NCI-H446 (cell line): Measurements from ENCODE around the gene TMEM74B.
"Not testable (repeated sequence)": the region's sequence is repeated elsewhere in the genome, so short reads cannot be mapped to it uniquely, and the experiment has no call there.

Experiments used
- DNase-seq, 2 experiments: peaks; one replicate each; lab custom pipeline; 2025; lab: John Stamatoyannopoulos, UW

The TMEM74B gene

GRCh38 chr20:1178623-1179022 lies 6.2 kb downstream of the TMEM74B start:
- no peak for DNase-seq

DNA sequence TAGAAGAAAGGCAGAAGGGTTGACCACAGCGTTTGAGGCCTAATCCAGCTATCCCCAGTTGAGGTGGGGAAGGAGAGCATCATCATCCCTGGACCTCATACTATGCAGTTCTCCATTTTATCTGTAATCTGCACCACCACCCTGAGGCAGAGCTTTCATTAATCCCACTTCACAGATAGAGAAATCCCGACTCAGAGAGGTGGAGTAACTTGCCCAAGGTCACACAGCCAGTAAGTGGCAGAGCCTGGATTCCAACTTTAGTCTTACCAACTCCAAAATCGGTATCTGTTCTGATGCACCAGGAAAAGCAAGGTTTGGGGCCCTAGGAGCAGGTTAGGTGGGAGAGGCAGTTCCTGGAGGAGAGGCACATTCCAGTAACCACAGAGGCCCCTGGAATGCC lies 6.7 kb downstream of the TMEM74B start:
- DNase-seq, result no peak

DNA sequence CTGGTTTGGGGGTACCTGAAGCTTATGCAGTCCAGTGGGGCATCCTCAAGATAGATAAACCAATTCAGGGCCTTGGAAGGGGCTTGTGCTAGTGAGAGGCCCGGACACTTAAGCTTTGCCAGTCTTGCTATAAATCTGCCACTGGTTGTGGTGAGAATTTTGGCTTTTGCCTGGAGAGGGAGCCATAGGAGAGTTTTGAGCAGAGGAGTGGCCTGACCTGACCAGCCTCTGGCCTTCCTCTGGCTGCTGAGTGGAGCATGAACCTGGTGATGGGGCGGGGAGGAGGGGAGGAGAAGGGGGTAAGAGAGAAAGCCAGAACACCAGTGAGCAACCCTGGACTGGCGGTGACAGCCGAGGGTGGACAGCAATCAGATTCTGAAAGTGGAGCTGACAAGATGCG lies 7.1 kb downstream of the TMEM74B start:
- DNase-seq, result no peak

GRCh38 chr20:1174787-1175186 lies 10.0 kb downstream of the TMEM74B start:
- no peak for DNase-seq

GRCh38 chr20:1173698-1174097 lies 11.1 kb downstream of the TMEM74B start:
- no peak for DNase-seq

- no peak for DNase-seq
Observed at GRCh38 chr20:1171461-1172093, 13.2 kb downstream of the TMEM74B start.

DNA sequence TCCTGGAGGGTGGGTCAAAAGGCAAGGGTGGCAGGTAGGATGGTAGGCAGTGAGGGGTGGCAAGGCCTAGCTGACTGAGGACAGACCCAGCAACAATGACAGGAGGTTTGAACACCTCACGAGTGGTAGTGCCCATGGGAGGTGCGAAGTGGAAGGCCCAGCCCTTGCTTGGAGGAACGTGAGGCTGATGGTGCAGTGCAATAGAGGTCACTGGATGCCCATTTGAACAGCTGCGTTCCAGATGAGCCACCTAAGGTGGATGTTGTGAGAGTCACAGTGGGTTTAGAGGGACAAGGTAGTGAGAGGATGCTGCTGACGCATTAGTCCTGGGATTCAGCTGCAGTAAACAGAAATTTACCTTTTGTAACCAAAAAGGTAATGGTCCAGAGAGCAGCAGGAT lies 15.6 kb downstream of the TMEM74B start:
- DNase-seq, result no peak

GRCh38 chr20:1166948-1167720 lies 17.6 kb downstream of the TMEM74B start:
- no peak for DNase-seq

DNA sequence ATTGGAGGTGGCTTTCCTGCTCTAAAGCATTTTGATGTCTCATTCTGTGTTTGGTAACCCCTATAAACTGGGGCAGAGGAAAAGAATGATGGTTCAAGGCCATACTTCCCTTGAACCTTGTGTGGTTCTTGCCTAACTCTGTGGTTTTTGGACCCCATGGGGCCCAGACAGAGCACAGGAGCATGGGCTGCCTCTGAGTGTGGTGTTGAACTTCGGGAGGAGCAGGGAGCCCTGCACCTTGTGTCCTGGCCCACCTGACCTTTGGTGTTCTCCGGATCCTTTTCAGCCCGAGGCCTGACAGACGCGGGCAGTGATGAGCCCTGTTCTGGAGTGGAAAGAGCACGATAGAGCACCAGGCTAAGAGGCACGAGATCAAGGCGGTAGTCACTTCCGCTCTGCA lies 18.8 kb downstream of the TMEM74B start:
- no peak for DNase-seq

- DNase-seq, result no peak
Observed at GRCh38 chr20:1165521-1165920, 19.3 kb downstream of the TMEM74B start.

- no peak for DNase-seq
Observed at GRCh38 chr20:1164871-1165270, 19.9 kb downstream of the TMEM74B start.

DNA sequence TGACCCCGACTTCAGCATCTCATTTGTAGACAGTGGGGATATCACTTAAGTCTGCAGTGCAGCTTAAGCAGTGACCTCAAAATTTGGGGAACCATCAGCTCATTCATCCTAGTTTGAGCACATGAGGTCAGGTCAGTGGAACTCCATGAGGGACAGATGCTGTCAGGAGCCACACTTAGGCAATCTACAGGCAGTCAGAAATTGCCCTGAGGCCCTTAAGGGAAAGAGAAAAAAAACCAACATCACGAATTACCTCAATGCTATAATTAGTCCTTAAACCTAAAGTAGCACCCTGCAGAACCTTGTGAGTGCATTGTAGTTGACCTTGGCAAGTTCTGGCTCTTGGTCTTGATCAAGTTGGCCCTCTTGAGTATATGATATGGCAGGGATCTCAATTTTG lies 21.1 kb downstream of the TMEM74B start:
- DNase-seq, result no peak

- DNase-seq, result no peak
Observed at GRCh38 chr20:1163105-1163504, 21.7 kb downstream of the TMEM74B start.

- no peak for DNase-seq
Observed at GRCh38 chr20:1160991-1161390, 23.8 kb downstream of the TMEM74B start.

DNA sequence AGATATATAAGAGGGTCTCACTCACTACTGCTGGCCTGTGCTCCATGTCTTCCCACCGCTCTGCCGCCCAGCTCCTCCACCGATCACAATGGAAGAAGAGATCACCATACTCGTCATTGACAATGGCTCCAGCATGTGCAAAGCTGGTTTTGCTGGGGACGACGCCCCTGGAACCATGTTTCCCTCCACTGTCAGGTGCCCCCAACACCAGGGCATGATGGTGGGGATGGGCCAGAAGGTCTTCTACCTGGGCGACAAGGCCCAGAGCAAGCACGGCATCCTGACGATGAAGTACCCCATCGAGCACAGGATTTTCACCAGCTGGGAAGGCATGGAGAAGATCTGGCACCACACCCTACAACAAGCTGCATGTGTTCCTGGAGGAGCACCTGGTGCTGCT lies 24.3 kb downstream of the TMEM74B start:
- DNase-seq, result no peak

GRCh38 chr20:1155342-1155741 lies 29.4 kb downstream of the TMEM74B start:
- DNase-seq, result no peak

- DNase-seq, result no peak
Observed at GRCh38 chr20:1154691-1155090, 30.1 kb downstream of the TMEM74B start.

DNA sequence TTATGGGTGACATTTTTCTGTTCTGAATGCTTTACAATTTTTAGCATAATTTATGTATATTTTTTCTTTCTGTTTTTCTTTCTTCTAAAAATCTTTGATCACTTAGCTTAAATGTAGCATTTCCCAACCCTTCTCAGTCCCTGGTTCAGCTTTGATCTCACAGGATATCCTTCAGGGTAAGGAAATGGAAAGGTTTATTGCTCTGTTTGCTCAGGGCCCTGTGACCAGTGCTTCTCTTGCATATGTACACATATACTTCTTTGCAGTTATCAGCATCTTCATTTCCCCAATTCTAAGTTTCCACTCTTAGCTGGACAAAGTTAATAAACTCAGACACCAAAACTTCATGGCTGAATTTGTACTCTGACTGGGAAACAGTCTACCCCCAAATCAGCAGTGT lies 30.6 kb downstream of the TMEM74B start:
- no peak for DNase-seq

GRCh38 chr20:1150968-1151367 lies 33.8 kb downstream of the TMEM74B start:
- no peak for DNase-seq

GRCh38 chr20:1150218-1150617 lies 34.6 kb downstream of the TMEM74B start:
- DNase-seq, result no peak

- DNase-seq, result not testable (repeated sequence)
Observed at GRCh38 chr20:1149812-1150211, 35.0 kb downstream of the TMEM74B start.

GRCh38 chr20:1146957-1147356 lies 37.8 kb downstream of the TMEM74B start:
- DNase-seq, result no peak

DNA sequence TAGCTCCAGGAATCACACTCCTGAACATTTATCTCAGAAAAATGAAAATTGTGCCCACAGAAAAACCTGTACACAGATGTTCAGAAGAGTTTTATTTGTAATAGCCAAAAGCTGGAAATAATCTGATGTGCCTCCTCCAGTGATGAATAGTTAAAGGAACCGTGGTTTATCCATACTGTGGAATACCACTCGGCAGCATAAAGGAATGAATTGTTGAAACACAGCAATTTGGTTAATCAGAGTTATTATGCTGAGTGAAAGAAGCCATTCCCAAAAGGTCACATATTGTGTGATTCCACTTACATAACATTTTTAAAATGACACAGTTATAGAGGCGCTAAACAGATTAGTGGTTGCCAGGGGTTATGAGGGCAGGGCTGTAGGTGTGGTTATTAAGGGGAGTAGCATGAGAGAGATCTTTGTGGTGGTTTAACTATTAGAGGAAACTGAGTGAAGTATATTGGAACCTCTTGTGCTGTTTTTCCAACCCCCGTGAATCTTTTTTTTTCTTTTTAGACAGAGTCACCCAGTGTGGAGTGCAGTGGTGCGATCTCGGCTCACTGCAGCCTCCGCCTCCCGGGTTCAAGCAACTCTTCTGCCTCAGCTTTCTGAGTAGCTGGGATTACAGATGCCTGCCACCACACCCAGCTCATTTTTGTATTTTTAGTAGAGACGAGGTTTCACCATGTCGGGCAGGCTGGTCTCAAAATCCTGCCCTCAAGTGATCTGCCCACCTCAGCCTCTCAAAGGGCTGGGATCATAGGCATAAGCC lies 40.2 kb downstream of the TMEM74B start:
- DNase-seq, result no peak
